ENCODE data around the gene OPCML. TPM values are rescaled to one million over a fixed set of nuclear protein-coding genes. Genes with fewer than 3 reads are reported as not detected.

OPCML gene
- total RNA-seq, 1 donor from 2014 or later, result not detected

DNA sequence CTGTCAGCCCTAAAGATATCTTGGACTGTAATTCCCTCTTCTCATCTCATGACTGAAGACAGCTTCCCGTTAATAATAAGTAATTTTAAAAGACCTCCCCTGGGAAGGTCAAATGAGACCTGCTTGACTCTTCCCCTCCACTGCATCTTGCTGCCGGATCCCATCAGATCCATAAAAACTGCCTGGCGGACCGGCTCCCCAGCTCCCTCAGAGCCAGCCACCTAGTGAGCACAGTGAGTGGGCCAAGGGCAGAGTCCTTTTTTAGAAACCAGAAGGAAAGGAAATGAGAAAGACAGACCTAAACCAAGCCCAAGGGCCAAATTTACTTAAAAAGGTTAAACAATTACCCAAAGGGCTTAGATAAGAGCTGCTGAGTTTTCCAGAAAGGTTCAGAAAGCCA is 595.3 kb downstream of the OPCML start:
- intact Hi-C loops (cut with DNase I), result no loop called here
- Histone ChIP-seq H3K9me3 (no peaks in the 10 kb centered on the region), H3K4me1 (no peaks in the 10 kb centered on the region), H3K27me3 (no peaks in the 10 kb centered on the region), H3K4me3 (no peak overlapping the region), H3K27ac (no peak overlapping the region), H3K36me3 (no peaks in the 10 kb centered on the region)
- TF ChIP-seq, protein P1, sequence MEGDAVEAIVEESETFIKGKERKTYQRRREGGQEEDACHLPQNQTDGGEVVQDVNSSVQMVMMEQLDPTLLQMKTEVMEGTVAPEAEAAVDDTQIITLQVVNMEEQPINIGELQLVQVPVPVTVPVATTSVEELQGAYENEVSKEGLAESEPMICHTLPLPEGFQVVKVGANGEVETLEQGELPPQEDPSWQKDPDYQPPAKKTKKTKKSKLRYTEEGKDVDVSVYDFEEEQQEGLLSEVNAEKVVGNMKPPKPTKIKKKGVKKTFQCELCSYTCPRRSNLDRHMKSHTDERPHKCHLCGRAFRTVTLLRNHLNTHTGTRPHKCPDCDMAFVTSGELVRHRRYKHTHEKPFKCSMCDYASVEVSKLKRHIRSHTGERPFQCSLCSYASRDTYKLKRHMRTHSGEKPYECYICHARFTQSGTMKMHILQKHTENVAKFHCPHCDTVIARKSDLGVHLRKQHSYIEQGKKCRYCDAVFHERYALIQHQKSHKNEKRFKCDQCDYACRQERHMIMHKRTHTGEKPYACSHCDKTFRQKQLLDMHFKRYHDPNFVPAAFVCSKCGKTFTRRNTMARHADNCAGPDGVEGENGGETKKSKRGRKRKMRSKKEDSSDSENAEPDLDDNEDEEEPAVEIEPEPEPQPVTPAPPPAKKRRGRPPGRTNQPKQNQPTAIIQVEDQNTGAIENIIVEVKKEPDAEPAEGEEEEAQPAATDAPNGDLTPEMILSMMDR (IDR thresholded peaks at IDR 0.05), result no peak
- DNase-seq (ENCODE audit: low spot score in 2 of 2), result no peak

DNA sequence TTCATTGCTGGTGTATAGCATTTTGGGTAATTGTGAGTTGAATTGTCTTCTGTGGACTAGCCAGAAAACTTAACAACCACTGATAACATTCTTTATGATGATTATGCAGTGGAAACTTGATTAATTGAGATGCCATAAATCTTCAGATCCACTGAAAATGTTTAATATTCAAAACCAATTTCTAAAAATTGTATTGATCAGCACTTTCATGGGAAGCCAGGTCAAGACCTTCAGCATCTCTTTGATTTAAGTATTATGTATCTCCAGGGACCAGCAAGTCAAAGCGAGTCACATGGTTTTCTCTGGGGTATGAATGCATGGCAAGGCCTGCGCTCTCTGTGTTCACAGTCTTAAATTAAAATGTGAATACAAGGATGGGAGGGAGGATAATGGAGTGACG is 596.9 kb downstream of the OPCML start:
- no peaks in the 10 kb centered on the region for H3K36me3 ChIP-seq
- no peak for DNase-seq (ENCODE audit: low spot score in 2 of 2)
- intact Hi-C loops (cut with DNase I), result no loop called here
- no peak overlapping the region for H3K4me3 ChIP-seq
- TF ChIP-seq, protein P1 (IDR thresholded peaks at IDR 0.05), result no peak
- no peaks in the 10 kb centered on the region for H3K9me3 ChIP-seq
- H3K4me1 ChIP-seq, result no peaks in the 10 kb centered on the region
- no peaks in the 10 kb centered on the region for H3K27me3 ChIP-seq
- H3K27ac ChIP-seq, result no peak overlapping the region

DNA sequence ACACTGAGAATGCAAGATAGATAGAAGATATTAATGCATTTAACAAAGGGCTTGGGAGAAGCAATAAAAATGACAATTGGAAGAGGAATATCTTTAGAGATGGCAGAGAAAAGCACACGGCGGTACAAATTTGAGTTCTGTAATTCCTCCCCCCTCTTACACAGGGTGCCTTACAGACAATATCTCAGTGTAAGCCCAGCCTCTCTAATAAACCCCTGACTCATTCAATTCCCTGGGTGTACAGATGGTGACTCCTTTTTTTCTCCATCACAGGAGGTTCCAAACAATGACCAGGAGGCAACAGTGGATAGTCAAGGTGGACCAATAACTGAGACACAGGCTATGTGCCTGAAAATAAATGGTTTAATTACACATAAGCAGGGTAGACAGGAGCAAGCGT is 598.6 kb downstream of the OPCML start:
- no peak for DNase-seq (ENCODE audit: low spot score in 2 of 2)
- no peaks in the 10 kb centered on the region for H3K27me3 ChIP-seq
- no peaks in the 10 kb centered on the region for H3K9me3 ChIP-seq
- H3K4me1 ChIP-seq, result no peaks in the 10 kb centered on the region
- H3K4me3 ChIP-seq, result no peak overlapping the region
- intact Hi-C loops (cut with DNase I), result no loop called here
- no peak overlapping the region for H3K27ac ChIP-seq
- TF ChIP-seq, protein P1 (IDR thresholded peaks at IDR 0.05), result no peak
- H3K36me3 ChIP-seq, result no peaks in the 10 kb centered on the region

DNA sequence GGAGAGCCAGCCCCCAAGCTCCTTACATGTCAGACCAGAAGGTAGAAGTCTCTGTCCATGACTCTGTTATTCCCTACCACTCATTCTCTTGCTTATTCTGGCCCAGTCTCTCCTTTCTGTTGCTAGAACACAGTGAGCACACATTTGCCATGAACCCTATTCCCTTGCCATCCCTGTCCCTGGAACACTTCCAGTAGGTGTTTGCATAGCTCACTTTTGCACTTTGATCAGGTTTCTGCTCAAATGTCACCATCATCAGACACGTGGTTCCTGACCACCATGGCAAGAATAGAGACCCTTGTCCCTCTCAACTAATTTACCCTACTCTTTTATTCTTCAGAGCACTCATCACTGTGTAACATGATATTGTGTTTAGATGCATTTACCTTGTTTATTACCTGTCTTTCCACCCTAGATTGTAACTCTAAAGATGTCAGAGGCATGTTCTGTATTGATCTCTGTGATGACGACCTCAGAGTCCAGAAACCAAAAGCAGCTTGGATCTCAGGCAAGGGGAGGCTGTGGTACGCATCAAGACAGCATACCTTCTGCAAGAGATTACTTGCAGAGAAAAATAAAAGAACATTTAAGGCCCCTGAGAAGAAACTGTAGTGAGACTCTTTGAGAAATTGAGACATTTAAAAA is 606.4 kb downstream of the OPCML start:
- no peak overlapping the region for H3K27ac ChIP-seq
- H3K36me3 ChIP-seq, result no peaks in the 10 kb centered on the region
- H3K4me1 ChIP-seq, result no peaks in the 10 kb centered on the region
- intact Hi-C loops (cut with DNase I), result no loop called here
- no peak for DNase-seq (ENCODE audit: low spot score in 2 of 2)
- no peaks in the 10 kb centered on the region for H3K27me3 ChIP-seq
- TF ChIP-seq, protein P1 (IDR thresholded peaks at IDR 0.05), result no peak
- no peaks in the 10 kb centered on the region for H3K9me3 ChIP-seq
- no peak overlapping the region for H3K4me3 ChIP-seq

DNA sequence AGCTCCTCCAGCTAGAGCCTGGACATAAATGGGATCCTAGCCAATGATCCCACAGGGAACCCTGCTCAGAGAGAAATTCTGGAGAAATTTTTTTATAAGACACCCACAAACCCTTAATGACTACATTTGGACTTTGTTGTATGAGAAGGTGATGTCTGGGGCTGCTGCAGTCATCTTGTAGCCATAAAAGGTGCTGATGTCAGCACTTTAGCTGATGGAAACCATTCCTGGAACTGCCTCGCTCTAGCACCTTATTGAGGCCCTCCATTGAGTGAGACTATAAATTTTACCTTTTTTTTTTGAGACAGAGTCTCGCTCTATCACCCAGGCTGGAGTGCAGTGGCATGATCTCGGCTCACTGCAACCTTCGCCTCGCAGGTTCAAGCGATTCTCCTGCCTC is 610.7 kb downstream of the OPCML start:
- Histone ChIP-seq H3K27me3 (no peaks in the 10 kb centered on the region), H3K4me3 (no peak overlapping the region), H3K9me3 (no peaks in the 10 kb centered on the region), H3K36me3 (no peaks in the 10 kb centered on the region), H3K27ac (no peak overlapping the region), H3K4me1 (no peaks in the 10 kb centered on the region)
- intact Hi-C loops (cut with DNase I), result no loop called here
- TF ChIP-seq, protein P1 (IDR thresholded peaks at IDR 0.05), result no peak
- no peak for DNase-seq (ENCODE audit: low spot score in 2 of 2)
